MM.1S (cell line): ENCODE results near the gene MYBPC3.

Experiments
- DNase-seq: peaks from one replicate; pipeline ENCODE4 v3.0.0-alpha.2; 2015
- H2AFZ ChIP-seq: fragments of 300-600 bp; sonication (generic); 2 replicates; pipeline ENCODE4 v1.6.0; 2016; ENCODE audit warnings: antibody characterized with exemption, low read length
- H3F3A ChIP-seq: fragments of 300-600 bp; sonication (generic); 2 replicates; pipeline ENCODE4 v1.6.1; 2016; ENCODE audit warnings: mild to moderate bottlenecking, antibody characterized with exemption, low read length, moderate library complexity, mixed read lengths; ENCODE audit not compliant: insufficient read depth
- H3K27ac ChIP-seq: fragments of 300-600 bp; sonication (generic); 2 replicates; pipeline ENCODE4 v1.5.1; 2016; ENCODE audit warnings: mild to moderate bottlenecking, low read length
- H3K27me3 ChIP-seq: fragments of 300-600 bp; sonication (generic); replicated peaks from 2 replicates; pipeline ENCODE4 v1.6.0; 2016; ENCODE audit warnings: low read length; ENCODE audit not compliant: insufficient read depth
- H3K36me3 ChIP-seq: fragments of 300-600 bp; sonication (generic); replicated peaks from 2 replicates; pipeline ENCODE4 v1.6.1; 2016; ENCODE audit warnings: mild to moderate bottlenecking, low read length, mixed read lengths; ENCODE audit not compliant: insufficient read depth
- H3K4me1 ChIP-seq: fragments of 300-600 bp; sonication (generic); 2 replicates; pipeline ENCODE4 v1.6.1; 2016; ENCODE audit warnings: low read length, mixed read lengths
- H3K4me2 ChIP-seq: fragments of 300-600 bp; sonication (generic); 2 replicates; pipeline ENCODE4 v1.6.0; 2016; ENCODE audit warnings: low read depth, low read length
- H3K4me3 ChIP-seq: fragments of 300-600 bp; sonication (generic); 2 replicates; pipeline ENCODE4 v1.5.1; 2016; ENCODE audit warnings: low read length, mixed read lengths
- H3K79me2 ChIP-seq: fragments of 300-600 bp; sonication (generic); 2 replicates; pipeline ENCODE4 v1.6.1; 2016; ENCODE audit warnings: mixed run types, low read length, mixed read lengths
- H3K9ac ChIP-seq: fragments of 300-600 bp; sonication (generic); 2 replicates; pipeline ENCODE4 v1.6.1; 2016; ENCODE audit warnings: low read length, mixed read lengths
- H3K9me2 ChIP-seq: fragments of 300-600 bp; sonication (generic); replicated peaks from 2 replicates; pipeline ENCODE4 v1.6.1; 2016; ENCODE audit warnings: mild to moderate bottlenecking, low read length, mixed read lengths; ENCODE audit not compliant: insufficient read depth
- H3K9me3 ChIP-seq: fragments of 300-600 bp; sonication (generic); replicated peaks from 2 replicates; pipeline ENCODE4 v1.6.1; 2016; ENCODE audit warnings: mild to moderate bottlenecking, low read length, mixed read lengths; ENCODE audit not compliant: insufficient read depth
- H4K20me1 ChIP-seq: fragments of 300-600 bp; sonication (generic); 2 replicates; pipeline ENCODE4 v1.6.1; 2016; ENCODE audit warnings: mild to moderate bottlenecking, low read length, moderate library complexity, mixed read lengths; ENCODE audit not compliant: insufficient read depth
- CTCF ChIP-seq: fragments of 300-600 bp; sonication (generic); IDR thresholded peaks from 2 replicates; pipeline ENCODE4 v1.5.1; 2016; ENCODE audit warnings: antibody characterized with exemption, low read length, mixed read lengths
- EZH2 ChIP-seq: fragments of 300-600 bp; sonication (generic); optimal IDR thresholded peaks from 2 replicates; pipeline ENCODE3; 2017; ENCODE audit warnings: low read depth, mild to moderate bottlenecking, antibody characterized with exemption, low read length, mixed read lengths
- EZH2phosphoT487 ChIP-seq: fragments of 300-600 bp; sonication (generic); IDR thresholded peaks from 2 replicates; pipeline ENCODE4 v1.6.1; 2018; ENCODE audit warnings: antibody characterized with exemption, low read length

Gene MYBPC3

DNA sequence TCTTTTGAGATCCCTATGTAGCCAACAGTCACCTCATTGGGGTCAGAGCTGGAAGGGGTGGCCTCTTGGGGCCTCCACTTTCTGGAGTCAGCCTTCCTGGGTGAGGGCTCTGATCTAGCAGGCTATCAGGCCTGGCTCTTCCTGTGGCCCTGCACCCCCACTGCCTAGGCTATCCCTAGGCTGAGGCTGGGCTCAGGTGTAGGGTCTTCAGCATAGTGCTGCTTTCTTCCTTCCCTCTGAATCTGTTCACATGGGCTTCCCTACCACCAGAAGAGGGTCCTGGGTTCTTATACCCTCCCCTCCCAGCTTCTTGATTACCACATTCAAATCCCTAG is 26.3 kb upstream of the MYBPC3 start:
- Histone ChIP-seq H3K9ac (peak overlapping the region; percentile 64; the same call in 1 of the 2 replicates), H3K4me3 (peak overlapping the region; percentile 56; the same call in 1 of the 2 replicates), H4K20me1 (no peaks in the 10 kb centered on the region), H3F3A (no peaks in the 10 kb centered on the region), H2AFZ (peak overlapping the region; percentile 61), H3K27ac (no peak overlapping the region), H3K4me2 (peak overlapping the region; percentile 43; the same call in 1 of the 2 replicates), H3K9me3 (no peaks in the 10 kb centered on the region), H3K79me2 (no peaks in the 10 kb centered on the region), H3K27me3 (no peaks in the 10 kb centered on the region), H3K36me3 (no peaks in the 10 kb centered on the region), H3K9me2 (no peaks in the 10 kb centered on the region), H3K4me1 (0 out of 2 replicates have a peak, but pooled peaks cover 7% of the 10 kb centered on the region)
- DNase-seq = no peak
- TF ChIP-seq EZH2phosphoT487 = no peak
- TF ChIP-seq EZH2 = no peak

DNA sequence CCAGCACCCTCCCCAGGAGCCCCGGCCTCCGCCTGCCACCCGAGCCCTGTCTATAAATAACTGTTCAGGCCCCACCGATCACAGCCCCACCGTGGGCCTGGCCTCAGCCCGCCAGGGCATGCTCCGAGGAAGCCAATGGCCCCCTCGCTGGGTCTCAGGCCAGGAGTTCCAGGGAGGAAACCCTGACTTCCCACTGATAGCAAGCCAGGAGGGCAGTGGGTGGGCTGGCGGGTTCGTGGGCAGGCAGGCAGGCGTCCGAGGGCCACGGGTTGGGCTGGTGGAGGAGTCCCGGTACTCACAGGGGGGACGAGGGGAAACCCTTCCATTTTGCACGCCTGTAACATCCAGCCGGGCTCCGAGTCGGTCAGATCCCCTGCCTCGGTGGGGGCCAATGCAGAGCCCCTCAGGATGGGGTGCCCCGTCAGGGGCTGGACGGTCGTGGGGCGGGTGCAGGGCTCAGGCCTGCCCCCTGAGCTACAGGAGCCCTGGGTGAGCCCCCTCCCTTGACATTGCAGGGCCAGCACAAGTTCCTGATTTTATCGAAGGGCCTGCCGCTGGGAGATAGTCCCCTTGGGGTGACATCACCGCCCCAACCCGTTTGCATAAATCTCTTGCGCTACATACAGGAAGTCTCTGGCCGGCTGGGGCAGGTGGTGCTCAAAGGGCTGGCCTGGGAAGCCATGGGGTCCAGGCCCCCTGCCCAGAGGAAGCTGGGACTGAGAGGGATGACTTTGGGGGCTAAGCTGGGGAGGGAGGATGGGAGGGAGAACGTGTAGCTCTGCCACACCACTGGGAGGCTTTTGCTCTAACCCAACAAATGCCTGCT is 25.7 kb upstream of the MYBPC3 start, which contains the start of gene SPI1:
TSS of gene SPI1 (minus strand) at position 538 of the 826 bp plus-strand sequence. CDS start at position 344, 194 bp downstream.
- H3K27me3 ChIP-seq = no peaks in the 10 kb centered on the region
- no peaks in the 10 kb centered on the region for H3K36me3 ChIP-seq
- peak within 1 kb of the TSS; percentile 43 for H3K4me2 ChIP-seq
- 0 out of 2 replicates have a peak, but pooled peaks cover 7% of the 10 kb centered on the region for H3K4me1 ChIP-seq
- H3K4me3 ChIP-seq = peak within 1 kb of the TSS; percentile 56
- H3K79me2 ChIP-seq = no peaks in the 10 kb centered on the region
- H3K9ac ChIP-seq = peak within 1 kb of the TSS; percentile 64
- H3K27ac ChIP-seq = no peak within 1 kb of the TSS; the same call in 1 of the 2 replicates
- peak; percentile 19 for DNase-seq
- no peaks in the 10 kb centered on the region for H4K20me1 ChIP-seq
- H3K9me3 ChIP-seq = no peaks in the 10 kb centered on the region
- peak within 1 kb of the TSS; percentile 61 for H2AFZ ChIP-seq
- no peaks in the 10 kb centered on the region for H3F3A ChIP-seq
- no peaks in the 10 kb centered on the region for H3K9me2 ChIP-seq
- TF ChIP-seq EZH2 = no peak
- TF ChIP-seq EZH2phosphoT487 = no peak
- TF ChIP-seq CTCF = no peak

- Histone ChIP-seq H3K79me2 (no peaks in the 10 kb centered on the region), H3K9me3 (no peaks in the 10 kb centered on the region), H3K4me2 (peak overlapping the region; percentile 43; the same call in 1 of the 2 replicates), H3K27ac (no peak overlapping the region), H3K4me3 (peak overlapping the region; percentile 56), H4K20me1 (no peaks in the 10 kb centered on the region), H3K27me3 (no peaks in the 10 kb centered on the region), H3K9ac (peak overlapping the region; percentile 64), H3K4me1 (0 out of 2 replicates have a peak, but pooled peaks cover 7% of the 10 kb centered on the region), H3K36me3 (no peaks in the 10 kb centered on the region), H3F3A (no peaks in the 10 kb centered on the region), H2AFZ (peak overlapping the region; percentile 61; the same call in 1 of the 2 replicates), H3K9me2 (no peaks in the 10 kb centered on the region)
- TF ChIP-seq EZH2phosphoT487 (no peak), CTCF (no peak), EZH2 (no peak)
- no peak for DNase-seq
These were observed 25.1 kb upstream of the MYBPC3 start for GRCh38 chr11:47377571-47378009.
